ENCODE data around the gene APOBEC2.

GRCh38 chr6:41058783-41059181 is 5.8 kb downstream of the APOBEC2 start:
- TF ChIP-seq, protein P1, sequence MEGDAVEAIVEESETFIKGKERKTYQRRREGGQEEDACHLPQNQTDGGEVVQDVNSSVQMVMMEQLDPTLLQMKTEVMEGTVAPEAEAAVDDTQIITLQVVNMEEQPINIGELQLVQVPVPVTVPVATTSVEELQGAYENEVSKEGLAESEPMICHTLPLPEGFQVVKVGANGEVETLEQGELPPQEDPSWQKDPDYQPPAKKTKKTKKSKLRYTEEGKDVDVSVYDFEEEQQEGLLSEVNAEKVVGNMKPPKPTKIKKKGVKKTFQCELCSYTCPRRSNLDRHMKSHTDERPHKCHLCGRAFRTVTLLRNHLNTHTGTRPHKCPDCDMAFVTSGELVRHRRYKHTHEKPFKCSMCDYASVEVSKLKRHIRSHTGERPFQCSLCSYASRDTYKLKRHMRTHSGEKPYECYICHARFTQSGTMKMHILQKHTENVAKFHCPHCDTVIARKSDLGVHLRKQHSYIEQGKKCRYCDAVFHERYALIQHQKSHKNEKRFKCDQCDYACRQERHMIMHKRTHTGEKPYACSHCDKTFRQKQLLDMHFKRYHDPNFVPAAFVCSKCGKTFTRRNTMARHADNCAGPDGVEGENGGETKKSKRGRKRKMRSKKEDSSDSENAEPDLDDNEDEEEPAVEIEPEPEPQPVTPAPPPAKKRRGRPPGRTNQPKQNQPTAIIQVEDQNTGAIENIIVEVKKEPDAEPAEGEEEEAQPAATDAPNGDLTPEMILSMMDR (IDR thresholded peaks at IDR 0.05; ENCODE audit: low read depth, low read length): no peak
- TF ChIP-seq EZH2phosphoT487 (IDR thresholded peaks at IDR 0.05; ENCODE audit: low read depth): no peak

Measured in OCI-LY3 (cell line).